ENCODE measurements around the gene TRAF3IP1.

Gene TRAF3IP1

GRCh38 chr2:238288650-238289573 is 31.4 kb upstream of the TRAF3IP1 start:
- TF ChIP-seq, protein P1, sequence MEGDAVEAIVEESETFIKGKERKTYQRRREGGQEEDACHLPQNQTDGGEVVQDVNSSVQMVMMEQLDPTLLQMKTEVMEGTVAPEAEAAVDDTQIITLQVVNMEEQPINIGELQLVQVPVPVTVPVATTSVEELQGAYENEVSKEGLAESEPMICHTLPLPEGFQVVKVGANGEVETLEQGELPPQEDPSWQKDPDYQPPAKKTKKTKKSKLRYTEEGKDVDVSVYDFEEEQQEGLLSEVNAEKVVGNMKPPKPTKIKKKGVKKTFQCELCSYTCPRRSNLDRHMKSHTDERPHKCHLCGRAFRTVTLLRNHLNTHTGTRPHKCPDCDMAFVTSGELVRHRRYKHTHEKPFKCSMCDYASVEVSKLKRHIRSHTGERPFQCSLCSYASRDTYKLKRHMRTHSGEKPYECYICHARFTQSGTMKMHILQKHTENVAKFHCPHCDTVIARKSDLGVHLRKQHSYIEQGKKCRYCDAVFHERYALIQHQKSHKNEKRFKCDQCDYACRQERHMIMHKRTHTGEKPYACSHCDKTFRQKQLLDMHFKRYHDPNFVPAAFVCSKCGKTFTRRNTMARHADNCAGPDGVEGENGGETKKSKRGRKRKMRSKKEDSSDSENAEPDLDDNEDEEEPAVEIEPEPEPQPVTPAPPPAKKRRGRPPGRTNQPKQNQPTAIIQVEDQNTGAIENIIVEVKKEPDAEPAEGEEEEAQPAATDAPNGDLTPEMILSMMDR (IDR thresholded peaks at IDR 0.05; ENCODE audit: borderline replicate concordance, control extremely low read depth, extremely low read depth, insufficient read depth, missing control alignments): peak; percentile 31
- in situ Hi-C loops (cut with MboI; ENCODE audit: low sequenced_read_pairs, unreplicated experiment): no loop called here
- DNase-seq (ENCODE audit: low spot score): peak; percentile 99

DNA sequence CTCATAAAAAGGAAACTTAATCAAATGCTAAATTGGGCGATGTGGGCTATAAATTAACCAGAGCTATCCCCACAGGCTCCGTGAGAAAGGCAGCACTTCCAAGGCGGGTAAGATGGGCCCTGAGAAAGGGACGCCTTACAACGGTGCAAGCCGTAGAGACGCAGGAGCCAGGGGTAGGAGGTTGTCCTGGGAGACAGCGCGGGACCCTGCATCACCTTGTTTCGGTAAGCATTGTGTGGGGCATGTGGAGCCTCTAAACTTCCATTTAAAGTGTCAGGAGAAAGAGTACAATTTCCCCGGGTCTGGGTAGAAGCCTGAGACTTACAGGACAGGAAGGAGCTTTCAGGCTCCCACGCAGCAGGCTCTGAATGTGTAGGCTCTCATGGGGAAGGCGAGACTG is 30.7 kb upstream of the TRAF3IP1 start:
- peak; percentile 50 for DNase-seq (ENCODE audit: low spot score)
- in situ Hi-C loops (cut with MboI; ENCODE audit: low sequenced_read_pairs, unreplicated experiment): no loop called here
- TF ChIP-seq, protein P1 (IDR thresholded peaks at IDR 0.05; ENCODE audit: borderline replicate concordance, control extremely low read depth, extremely low read depth, insufficient read depth, missing control alignments): no peak

DNA sequence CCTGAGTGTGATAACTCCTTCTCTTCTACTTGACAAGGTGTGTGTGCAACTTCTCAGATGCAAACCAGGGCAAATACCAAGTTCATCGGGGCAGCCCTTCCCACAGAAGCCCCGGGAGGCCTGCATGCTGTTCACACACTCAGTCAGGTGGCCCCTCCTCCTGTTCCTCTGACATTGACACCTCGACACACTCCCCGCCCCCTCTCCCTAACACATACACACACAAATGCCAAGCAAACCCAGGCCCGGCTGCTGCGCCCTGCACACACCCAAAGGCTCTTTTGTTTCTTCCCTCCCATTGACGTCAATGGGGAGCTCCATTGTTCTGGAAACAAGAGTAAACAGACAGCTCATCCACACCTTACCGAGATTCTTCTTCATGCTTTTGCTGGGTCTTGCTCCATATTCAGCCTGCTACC is 30.2 kb upstream of the TRAF3IP1 start:
- in situ Hi-C loops (cut with MboI; ENCODE audit: low sequenced_read_pairs, unreplicated experiment): no loop called here
- TF ChIP-seq, protein P1 (IDR thresholded peaks at IDR 0.05; ENCODE audit: borderline replicate concordance, control extremely low read depth, extremely low read depth, insufficient read depth, missing control alignments): no peak
- peak; percentile 45 for DNase-seq (ENCODE audit: low spot score)

DNA sequence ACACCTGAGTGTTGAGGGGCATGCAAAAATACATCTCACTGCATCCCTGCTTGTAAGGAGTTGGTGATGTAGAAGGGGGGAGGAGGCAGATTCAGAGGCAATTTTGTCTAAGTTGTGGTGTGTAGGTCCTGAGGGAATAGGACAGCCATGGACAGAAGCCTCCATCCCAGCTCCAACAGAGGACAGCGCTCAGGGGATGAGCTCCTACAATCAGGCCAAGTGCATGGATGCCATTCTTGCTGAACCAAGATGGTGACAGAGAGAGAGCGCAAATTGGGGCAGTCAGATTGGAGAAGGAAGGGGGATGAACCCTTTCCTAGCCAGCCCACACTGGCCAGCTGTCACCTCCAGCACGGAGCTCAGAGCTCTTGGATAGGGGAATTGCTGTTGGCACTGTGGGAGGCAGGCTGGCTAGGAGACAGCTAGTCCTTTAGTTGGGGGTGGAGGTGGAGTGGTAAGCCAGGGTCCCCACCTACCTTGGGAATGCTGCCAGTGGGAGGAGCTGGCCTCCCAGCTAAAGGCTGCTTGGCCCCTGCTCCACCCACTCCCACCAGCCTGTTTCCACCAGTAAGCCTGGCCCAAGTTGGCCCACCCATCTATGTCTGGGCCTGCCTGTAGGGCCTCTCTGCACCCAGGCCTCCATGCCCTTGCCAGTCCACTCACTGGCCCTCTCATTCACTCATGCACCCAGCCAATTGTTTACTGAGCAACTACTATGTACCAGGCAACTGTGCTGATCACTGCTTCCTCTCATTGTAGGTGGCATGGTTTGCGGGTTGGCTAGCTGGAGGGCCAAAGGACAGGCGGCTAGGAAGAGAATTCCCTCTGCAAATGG is 29.4 kb upstream of the TRAF3IP1 start:
- in situ Hi-C loops (cut with MboI; ENCODE audit: low sequenced_read_pairs, unreplicated experiment): no loop called here

GRCh38 chr2:238291550-238292281 is 28.6 kb upstream of the TRAF3IP1 start:
- TF ChIP-seq, protein P1 (IDR thresholded peaks at IDR 0.05; ENCODE audit: borderline replicate concordance, control extremely low read depth, extremely low read depth, insufficient read depth, missing control alignments): no peak
- in situ Hi-C loops (cut with MboI; ENCODE audit: low sequenced_read_pairs, unreplicated experiment): no loop called here
- no peak for DNase-seq (ENCODE audit: low spot score)

More for the DNA sequence above, 29.4 kb upstream of the TRAF3IP1 start:
- no peak for DNase-seq (ENCODE audit: low spot score)
- TF ChIP-seq, protein P1 (IDR thresholded peaks at IDR 0.05; ENCODE audit: borderline replicate concordance, control extremely low read depth, extremely low read depth, insufficient read depth, missing control alignments): no peak

GRCh38 chr2:238294046-238294392 is 26.3 kb upstream of the TRAF3IP1 start:
- in situ Hi-C loops (cut with MboI; ENCODE audit: low sequenced_read_pairs, unreplicated experiment): no loop called here
- TF ChIP-seq, protein P1 (IDR thresholded peaks at IDR 0.05; ENCODE audit: borderline replicate concordance, control extremely low read depth, extremely low read depth, insufficient read depth, missing control alignments): no peak
- DNase-seq (ENCODE audit: low spot score): no peak
